ENCODE measurements around the gene ANKRD39. TPM values are rescaled to one million over a fixed set of nuclear protein-coding genes. Genes with fewer than 3 reads are reported as not detected.

The ANKRD39 gene
- total RNA-seq, 1 experiment from 2014 or later = 24.4 TPM

- intact Hi-C loops (cut with micrococcal nuclease; ENCODE audit: unreplicated experiment) (no loop called here), in situ Hi-C loops (cut with HindIII; ENCODE audit: low pct_unique_long_range_greater_than_20kb, low sequenced_read_pairs) (no loop called here)
- TF ChIP-seq TCF7L2 (IDR thresholded peaks at IDR 0.05; ENCODE audit: low read depth, low read length) (no peak), SIN3A (IDR thresholded peaks at IDR 0.05; ENCODE audit: borderline replicate concordance, insufficient read depth, low read depth, low read length) (no peak), CTCF (IDR thresholded peaks at IDR 0.05) (no peak), REST (IDR thresholded peaks at IDR 0.05; ENCODE audit: insufficient read depth in 1 of 2, low read depth in 2 of 2, low read length in 1 of 2) (no peak), POLR2AphosphoS5 (IDR thresholded peaks at IDR 0.05; ENCODE audit: low read depth, low read length) (no peak)
- ATAC-seq (no peak), DNase-seq (ENCODE audit: low read depth, low spot score) (no peak)
- Histone ChIP-seq H3K9me3 (ENCODE audit: control insufficient read depth, insufficient read depth, low read depth, low read length) (no peaks in the 10 kb centered on the region), H3K27me3 (ENCODE audit: control insufficient read depth, insufficient read depth, low read length) (no peaks in the 10 kb centered on the region), H3K4me3 (ENCODE audit: low read depth in 2 of 2, low read length in 2 of 2) (no peak overlapping the region), H3K36me3 (ENCODE audit: control insufficient read depth, insufficient read depth, low read length) (no peaks in the 10 kb centered on the region; the same call in 1 of the 2 replicates), H3K27ac (ENCODE audit: low read length) (no peak overlapping the region), H3K4me1 (ENCODE audit: control insufficient read depth, insufficient read depth, low read length) (no peaks in the 10 kb centered on the region)
- POLR2A ChIA-PET = interaction anchor here (0.6 kb wide), 2 partner anchors 63 to 222 kb away, joined by 4 to 5 read pairs; no protein-coding TSS in a partner anchor
- CTCF ChIA-PET = no interaction called here
- no TSS peak for BruUV-seq (replicated peaks)
Measured at GRCh38 chr2:96841701-96842495, 15.9 kb downstream of the ANKRD39 start.

GRCh38 chr2:96839875-96840850 lies 17.7 kb downstream of the ANKRD39 start:
- H3K4me1 ChIP-seq (ENCODE audit: control insufficient read depth, insufficient read depth, low read length) = no peaks in the 10 kb centered on the region
- H3K9me3 ChIP-seq (ENCODE audit: control insufficient read depth, insufficient read depth, low read depth, low read length) = no peaks in the 10 kb centered on the region
- no peak for TF ChIP-seq REST (IDR thresholded peaks at IDR 0.05; ENCODE audit: insufficient read depth in 1 of 2, low read depth in 2 of 2, low read length in 1 of 2)
- no peak for TF ChIP-seq SIN3A (IDR thresholded peaks at IDR 0.05; ENCODE audit: borderline replicate concordance, insufficient read depth, low read depth, low read length)
- TF ChIP-seq POLR2AphosphoS5 (IDR thresholded peaks at IDR 0.05; ENCODE audit: low read depth, low read length) = no peak
- no peak for TF ChIP-seq CTCF (IDR thresholded peaks at IDR 0.05)
- no peak for TF ChIP-seq TCF7L2 (IDR thresholded peaks at IDR 0.05; ENCODE audit: low read depth, low read length)
- peaks cover under 1% of the 10 kb centered on the region; the same call in 1 of the 2 replicates for H3K36me3 ChIP-seq (ENCODE audit: control insufficient read depth, insufficient read depth, low read length)
- ChIA-PET CTCF (no interaction called here), POLR2A (no interaction called here)
- no peak overlapping the region for H3K27ac ChIP-seq (ENCODE audit: low read length)
- BruUV-seq (replicated peaks) = no TSS peak
- in situ Hi-C loops (cut with HindIII; ENCODE audit: low pct_unique_long_range_greater_than_20kb, low sequenced_read_pairs) = no loop called here
- H3K27me3 ChIP-seq (ENCODE audit: control insufficient read depth, insufficient read depth, low read length) = no peaks in the 10 kb centered on the region
- intact Hi-C loops (cut with micrococcal nuclease; ENCODE audit: unreplicated experiment) = no loop called here
- H3K4me3 ChIP-seq (ENCODE audit: low read depth in 2 of 2, low read length in 2 of 2) = no peak overlapping the region
- DNase-seq (ENCODE audit: low read depth, low spot score) = no peak
- peak; percentile 32; the same call in 1 of the 2 replicates for ATAC-seq
